ENCODE data around the gene DUSP6.

- TF ChIP-seq CTCF (IDR thresholded peaks at IDR 0.05) (no peak), POLR2A (IDR thresholded peaks at IDR 0.05) (no peak), POLR2AphosphoS5 (IDR thresholded peaks at IDR 0.05; ENCODE audit: insufficient read depth in 1 of 2, low read depth in 1 of 2) (no peak)
Observed at GRCh38 chr12:89319122-89319521, 33.2 kb downstream of the DUSP6 start.
